PC-3 (cell line): ENCODE measurements around the gene ABLIM3. TPM values are rescaled to one million over a fixed set of nuclear protein-coding genes. Genes with fewer than 3 reads are reported as not detected.

Experiments used
- ATAC-seq: fragments of 200-7000 bp; cut with Tn5 transposase; 2 replicates; pipeline ENCODE4 v1.9.1; 2020; ENCODE audit warnings: mild to moderate bottlenecking, moderate library complexity
- BruUV-seq: library from RNA; stranded (reverse); fragments of 400-500 nt; replicated peaks from 2 replicates; lab custom pipeline; 2021; lab: Mats Ljungman, UMichigan
- CTCF ChIA-PET: fragments of 300-600 bp; sonication (Branson Sonifier 250); formaldehyde crosslinking; loops from one replicate; lab custom pipeline; 2022; ENCODE audit warnings: antibody characterized with exemption; lab: Charles Lee
- POLR2A ChIA-PET: fragments of 300-600 bp; sonication (Branson Sonifier 250); formaldehyde crosslinking; loops from one replicate; lab custom pipeline; 2022; ENCODE audit warnings: antibody characterized with exemption; ENCODE audit not compliant: unreplicated experiment; lab: Charles Lee
- DNase-seq: peaks from one replicate; pipeline ENCODE4 v3.0.0-alpha.2; 2015
- H2AFZ ChIP-seq: fragments of 300-600 bp; sonication (generic); 2 replicates; pipeline ENCODE4 v1.6.0; 2016; ENCODE audit warnings: antibody characterized with exemption, low read length
- H3F3A ChIP-seq: fragments of 300-600 bp; sonication (generic); one replicate; pipeline ENCODE4 v1.6.0; 2017; ENCODE audit warnings: antibody characterized with exemption, low read length, control low read depth, mild to moderate bottlenecking; ENCODE audit not compliant: unreplicated experiment
- H3K27ac ChIP-seq: fragments of 300-600 bp; sonication (generic); 2 replicates; pipeline ENCODE4 v1.5.1; 2016; ENCODE audit warnings: mild to moderate bottlenecking, low read length
- H3K27me3 ChIP-seq: fragments of 300-600 bp; sonication (generic); 2 replicates; pipeline ENCODE4 v1.6.1; 2016; ENCODE audit warnings: low read length, mixed read lengths
- H3K36me3 ChIP-seq: fragments of 300-600 bp; sonication (generic); 2 replicates; pipeline ENCODE4 v1.6.1; 2016; ENCODE audit warnings: low read depth, mixed run types, low read length, mixed read lengths
- H3K4me1 ChIP-seq: fragments of 300-600 bp; sonication (generic); 2 replicates; pipeline ENCODE4 v1.5.1; 2016; ENCODE audit warnings: low read length; ENCODE audit not compliant: insufficient read depth
- H3K4me2 ChIP-seq: fragments of 300-600 bp; sonication (generic); 2 replicates; pipeline ENCODE4 v1.6.0; 2016; ENCODE audit warnings: low read length
- H3K4me3 ChIP-seq: fragments of 300-600 bp; sonication (generic); 2 replicates; pipeline ENCODE4 v1.5.1; 2016; ENCODE audit warnings: mild to moderate bottlenecking, low read length, mixed read lengths
- H3K79me2 ChIP-seq: fragments of 300-600 bp; sonication (generic); 2 replicates; pipeline ENCODE4 v1.6.1; 2017; ENCODE audit warnings: low read length, mixed read lengths
- H3K9ac ChIP-seq: fragments of 300-600 bp; sonication (generic); 2 replicates; pipeline ENCODE4 v1.6.0; 2016; ENCODE audit warnings: mild to moderate bottlenecking, low read length
- H3K9me2 ChIP-seq: fragments of 300-600 bp; sonication (generic); replicated peaks from 2 replicates; pipeline ENCODE4 v1.6.1; 2016; ENCODE audit warnings: mixed run types, low read length, mixed read lengths
- H3K9me3 ChIP-seq: fragments of 300-600 bp; sonication (generic); 2 replicates; pipeline ENCODE4 v1.6.1; 2016; ENCODE audit warnings: low read length, mixed read lengths
- H4K20me1 ChIP-seq: fragments of 300-600 bp; sonication (generic); 2 replicates; pipeline ENCODE4 v1.6.1; 2016; ENCODE audit warnings: low read length, mixed read lengths
- CTCF ChIP-seq: fragments of 300-600 bp; sonication (generic); conservative IDR thresholded peaks from 2 replicates; pipeline ENCODE4 v1.5.1; 2017; ENCODE audit warnings: antibody characterized with exemption, low read depth, mild to moderate bottlenecking, low read length
- EZH2 ChIP-seq: fragments of 300-600 bp; sonication (generic); IDR thresholded peaks from one replicate; pipeline ENCODE4 v1.6.1; 2017; ENCODE audit warnings: antibody characterized with exemption, mild to moderate bottlenecking, low read length; ENCODE audit not compliant: unreplicated experiment
- EZH2phosphoT487 ChIP-seq: fragments of 300-600 bp; sonication (generic); IDR thresholded peaks from 2 replicates; pipeline ENCODE4 v1.6.1; 2018; ENCODE audit warnings: mild to moderate bottlenecking, antibody characterized with exemption, low read length, borderline replicate concordance
- intact Hi-C: fragments of 100-400 bp; cut with micrococcal nuclease; formaldehyde crosslinking; loops from 2 replicates; pipeline ENCODE4 v1.9.0; 2023
- total RNA-seq: library from RNA; depleted of rRNA; stranded (reverse); fragments of >200 nt; gene quantifications from 2 replicates; pipeline ENCODE4 v1.2.3, GENCODE V29; 2014

ABLIM3 gene
- total RNA-seq, 1 experiment from 2014 or later = 43.6 TPM

- Histone ChIP-seq H3K27me3 (no peaks in the 10 kb centered on the region), H3K9me2 (no peaks in the 10 kb centered on the region), H3K4me3 (no peak overlapping the region), H3K9me3 (no peaks in the 10 kb centered on the region), H3K4me1 (peaks cover 30% of the 10 kb centered on the region), H4K20me1 (no peaks in the 10 kb centered on the region), H3K79me2 (no peaks in the 10 kb centered on the region), H3F3A (peaks cover 14% of the 10 kb centered on the region), H3K27ac (peak overlapping the region; percentile 83), H3K9ac (peak overlapping the region; percentile 30), H3K4me2 (peak overlapping the region; percentile 15; the same call in 1 of the 2 replicates), H2AFZ (no peak overlapping the region), H3K36me3 (peaks cover 30% of the 10 kb centered on the region)
- ATAC-seq (no peak), DNase-seq (no peak)
- POLR2A ChIA-PET = no interaction called here
- CTCF ChIA-PET = no interaction called here
- no TSS peak for BruUV-seq
- intact Hi-C loops = no loop called here
- TF ChIP-seq EZH2 = no peak
- no peak for TF ChIP-seq CTCF
- TF ChIP-seq EZH2phosphoT487 = no peak
Measured at GRCh38 chr5:149188383-149188782, 47.1 kb downstream of the ABLIM3 start.

- ATAC-seq (no peak), DNase-seq (no peak)
- no peak overlapping the region for H3K27ac ChIP-seq
- intact Hi-C loops = no loop called here
- H3K4me3 ChIP-seq = no peak overlapping the region
- POLR2A ChIA-PET = no interaction called here
- H3K9me3 ChIP-seq = no peaks in the 10 kb centered on the region
- H3K4me1 ChIP-seq = no peaks in the 10 kb centered on the region
- no peaks in the 10 kb centered on the region for H3F3A ChIP-seq
- CTCF ChIA-PET = no interaction called here
- no peak overlapping the region for H3K9ac ChIP-seq
- peaks cover 16% of the 10 kb centered on the region for H3K36me3 ChIP-seq
- BruUV-seq = no TSS peak
- no peaks in the 10 kb centered on the region for H4K20me1 ChIP-seq
- no peaks in the 10 kb centered on the region for H3K9me2 ChIP-seq
- H2AFZ ChIP-seq = no peak overlapping the region
- TF ChIP-seq CTCF (no peak), EZH2phosphoT487 (no peak), EZH2 (no peak)
- no peaks in the 10 kb centered on the region for H3K79me2 ChIP-seq
- H3K4me2 ChIP-seq = no peak overlapping the region
- no peaks in the 10 kb centered on the region for H3K27me3 ChIP-seq
Measured at GRCh38 chr5:149195337-149195887, 54.1 kb downstream of the ABLIM3 start.

GRCh38 chr5:149195962-149196361, 54.7 kb downstream of the ABLIM3 start:
- no peaks in the 10 kb centered on the region for H3F3A ChIP-seq
- no peak overlapping the region for H3K4me3 ChIP-seq
- intact Hi-C loops = no loop called here
- H3K27ac ChIP-seq = no peak overlapping the region
- CTCF ChIA-PET = no interaction called here
- H3K27me3 ChIP-seq = no peaks in the 10 kb centered on the region
- H2AFZ ChIP-seq = no peak overlapping the region
- DNase-seq (no peak), ATAC-seq (no peak)
- BruUV-seq = no TSS peak
- no peaks in the 10 kb centered on the region for H3K4me1 ChIP-seq
- no peaks in the 10 kb centered on the region for H3K9me2 ChIP-seq
- H3K36me3 ChIP-seq = peaks cover 21% of the 10 kb centered on the region
- POLR2A ChIA-PET = no interaction called here
- H3K9me3 ChIP-seq = no peaks in the 10 kb centered on the region
- H4K20me1 ChIP-seq = no peaks in the 10 kb centered on the region
- no peak overlapping the region for H3K4me2 ChIP-seq
- no peaks in the 10 kb centered on the region for H3K79me2 ChIP-seq
- no peak for TF ChIP-seq CTCF
- no peak for TF ChIP-seq EZH2
- no peak for TF ChIP-seq EZH2phosphoT487
- no peak overlapping the region for H3K9ac ChIP-seq
